NCI-H510A (cell line): ENCODE data around the gene ADGRA1.

ENCODE experiments used
- DNase-seq: peaks from one replicate; lab custom pipeline; 2025; lab: John Stamatoyannopoulos, UW

ADGRA1 gene

DNA sequence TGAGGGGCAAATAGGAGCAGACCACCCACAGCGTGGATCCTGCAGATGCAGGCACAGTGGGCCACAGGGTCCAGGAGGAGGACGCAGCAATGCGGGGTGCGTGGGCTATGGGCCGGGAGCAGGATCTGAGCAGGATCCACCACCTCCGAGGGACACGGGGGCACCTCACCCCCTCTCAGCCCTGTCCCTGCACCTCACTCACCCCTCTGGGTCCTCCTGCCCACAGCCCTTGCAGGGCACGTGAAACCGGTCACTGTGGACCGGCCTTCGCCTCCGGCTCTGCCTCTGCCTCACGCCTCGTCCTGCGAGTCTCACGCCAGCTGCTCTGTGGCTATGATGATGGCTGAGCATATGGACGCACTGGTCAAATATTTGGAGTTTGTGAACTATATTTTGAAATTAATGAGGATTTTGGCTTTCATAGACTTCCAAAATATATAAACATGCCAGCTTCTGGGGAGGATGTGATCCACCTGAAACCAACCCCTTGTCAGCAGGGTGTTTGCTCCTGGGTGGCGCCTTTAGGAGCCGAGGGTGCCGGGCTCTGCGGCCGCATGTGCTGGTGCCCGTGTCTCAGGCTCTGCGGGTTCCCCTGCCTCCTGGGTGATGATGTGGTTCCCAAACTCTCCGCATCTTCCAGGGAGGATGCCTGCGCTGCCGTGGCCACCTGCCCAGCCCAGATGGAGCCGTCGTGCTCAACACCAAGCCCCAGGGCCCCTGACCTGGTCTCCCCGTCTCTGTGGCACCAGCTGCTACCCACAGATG, 11.3 kb upstream of the ADGRA1 start:
- no peak for DNase-seq

DNA sequence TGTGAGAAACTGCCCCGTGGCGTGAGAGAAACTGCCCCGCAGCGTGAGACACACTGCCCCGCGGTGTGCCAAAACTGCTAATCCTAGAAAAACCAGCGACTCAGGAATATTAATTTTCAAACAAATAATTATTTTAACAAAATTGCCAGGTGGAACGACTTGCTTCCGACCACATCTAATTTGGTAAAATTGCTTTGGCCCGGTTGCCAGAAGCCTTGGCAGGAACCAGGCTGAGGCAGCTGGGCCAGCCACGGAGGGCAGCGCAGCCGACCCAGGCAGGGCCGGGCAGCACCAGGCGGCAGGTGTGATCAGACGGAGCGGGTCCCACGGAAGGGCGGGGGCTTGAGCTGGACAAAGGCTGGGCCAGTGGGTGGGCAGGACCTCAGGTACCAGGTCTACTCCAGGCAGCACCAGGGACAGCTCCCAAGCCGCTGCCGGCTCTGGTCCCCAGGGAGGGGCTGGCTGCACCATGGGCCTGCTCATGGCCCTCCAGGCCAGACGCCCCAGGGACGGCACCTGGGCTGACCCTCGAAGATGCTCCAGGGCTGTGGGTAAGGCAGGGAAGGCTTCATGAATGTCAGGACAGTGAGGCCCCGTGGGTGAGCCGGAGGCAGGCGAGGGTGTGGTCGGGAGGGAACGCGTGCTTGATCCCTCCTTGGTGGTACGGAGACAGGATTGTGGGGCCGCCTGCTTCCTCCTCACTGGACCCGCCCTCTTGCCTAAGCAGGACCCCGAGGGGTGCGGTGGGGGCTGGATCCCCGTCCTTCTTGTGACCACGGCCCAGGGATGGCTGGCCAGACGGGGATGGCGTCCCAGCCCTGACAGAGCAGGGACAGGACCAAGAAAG, 7.7 kb upstream of the ADGRA1 start:
- no peak for DNase-seq

DNA sequence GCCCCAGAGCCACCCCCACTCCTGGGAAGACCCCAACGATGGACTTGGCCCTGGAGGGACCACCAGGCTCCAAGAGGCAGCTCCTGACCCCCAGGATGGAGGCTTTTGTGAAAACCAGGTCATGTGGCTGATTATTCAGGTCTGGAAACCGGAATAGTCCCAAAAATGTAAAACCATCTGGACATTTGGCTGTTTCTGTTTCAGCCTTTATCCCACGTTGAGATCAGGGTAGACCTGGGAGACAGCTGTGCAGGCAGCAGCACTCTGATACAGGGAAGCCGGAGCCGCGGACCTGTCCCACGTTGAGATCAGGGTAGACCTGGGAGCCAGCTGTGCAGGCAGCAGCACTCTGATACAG, 7.1 kb upstream of the ADGRA1 start:
- DNase-seq: no peak

DNA sequence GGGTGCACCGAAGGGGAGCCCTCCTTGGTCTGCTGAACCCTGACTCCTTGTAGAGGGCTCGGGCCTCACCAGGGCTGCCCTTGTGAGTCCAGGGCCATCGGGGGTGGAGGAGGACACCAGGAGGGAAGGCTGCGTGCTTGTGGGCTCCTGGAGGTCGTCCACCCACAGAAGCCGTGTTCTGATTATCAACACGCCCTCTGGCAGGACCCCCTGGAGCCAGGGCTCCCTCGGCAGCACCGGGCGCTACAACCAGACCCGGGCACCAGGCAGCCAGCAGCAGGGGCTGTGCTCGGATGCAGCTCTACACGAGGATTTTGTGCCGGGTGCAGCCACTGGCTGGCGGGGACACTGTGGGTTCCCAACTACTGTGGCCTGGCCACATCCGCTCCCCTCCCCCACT, 6.1 kb upstream of the ADGRA1 start:
- DNase-seq: no peak

DNA sequence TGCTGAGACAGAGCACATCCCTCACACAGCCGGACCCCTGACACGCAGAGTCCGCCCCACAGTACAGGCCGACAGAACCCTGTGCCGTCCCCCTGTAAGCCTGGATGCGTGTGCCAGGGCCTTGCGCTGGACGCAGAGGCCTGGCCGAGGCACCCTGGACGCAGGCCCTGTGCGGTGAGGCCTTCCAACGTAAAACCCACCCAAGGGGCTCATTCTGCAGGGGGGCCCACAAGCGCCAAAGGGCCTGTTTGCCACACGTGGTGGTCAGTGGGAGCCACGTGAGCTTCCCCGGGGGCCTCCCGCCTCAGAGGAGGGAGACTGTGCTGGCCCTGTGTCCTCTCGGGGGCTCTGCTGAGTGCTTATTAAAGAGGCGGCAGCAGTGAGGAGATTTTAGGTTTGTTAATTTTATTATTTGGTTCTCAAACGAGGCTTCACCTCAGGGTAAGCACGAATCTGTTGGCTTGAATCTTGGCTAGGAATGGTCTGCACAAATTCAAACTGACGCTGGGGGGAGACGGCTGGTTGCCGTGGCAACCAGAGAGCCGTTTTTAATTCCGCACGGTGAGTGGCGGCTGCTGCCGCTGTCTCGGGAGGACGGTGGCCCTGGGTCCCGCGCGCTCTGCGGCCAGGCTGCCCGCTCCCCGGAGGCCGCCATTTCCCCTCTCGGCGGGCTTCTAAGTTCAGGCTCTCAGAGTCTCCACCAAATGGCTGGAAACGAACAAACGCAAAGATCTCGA, 4.9 kb upstream of the ADGRA1 start:
- DNase-seq: no peak

DNA sequence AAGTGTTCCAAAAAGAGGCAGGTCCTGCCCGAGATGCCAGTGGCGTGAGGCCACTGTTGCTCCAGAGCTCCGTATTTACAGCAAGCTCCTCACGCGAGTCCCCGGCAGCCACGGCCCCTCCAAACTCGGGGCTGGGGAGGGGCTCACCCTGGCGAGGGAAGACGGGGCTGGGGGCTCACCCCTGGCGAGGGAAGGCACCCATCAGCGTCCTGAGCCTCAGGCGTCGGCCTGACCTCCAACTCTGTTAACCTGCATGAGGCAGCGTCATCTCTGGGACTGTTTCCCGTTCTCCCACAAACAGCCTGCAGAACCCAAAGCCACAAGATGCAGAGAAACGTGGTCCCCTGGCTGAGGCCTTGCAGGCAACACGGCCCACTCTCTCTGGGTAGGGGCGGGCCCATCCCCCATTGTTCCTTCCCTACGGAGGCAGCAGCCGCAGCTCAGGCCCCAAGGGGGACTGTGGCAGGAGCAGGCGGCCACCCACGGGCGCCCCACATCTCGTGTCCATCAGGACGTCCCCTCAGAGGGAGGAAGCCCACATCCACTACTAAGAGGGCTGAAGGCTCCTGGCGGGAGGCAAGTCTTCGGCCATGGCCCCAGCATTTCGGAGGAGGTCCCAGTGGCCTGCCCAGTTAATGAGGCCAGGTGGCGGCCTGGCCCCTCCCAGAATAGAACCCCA, 4.2 kb upstream of the ADGRA1 start:
- DNase-seq: no peak

DNA sequence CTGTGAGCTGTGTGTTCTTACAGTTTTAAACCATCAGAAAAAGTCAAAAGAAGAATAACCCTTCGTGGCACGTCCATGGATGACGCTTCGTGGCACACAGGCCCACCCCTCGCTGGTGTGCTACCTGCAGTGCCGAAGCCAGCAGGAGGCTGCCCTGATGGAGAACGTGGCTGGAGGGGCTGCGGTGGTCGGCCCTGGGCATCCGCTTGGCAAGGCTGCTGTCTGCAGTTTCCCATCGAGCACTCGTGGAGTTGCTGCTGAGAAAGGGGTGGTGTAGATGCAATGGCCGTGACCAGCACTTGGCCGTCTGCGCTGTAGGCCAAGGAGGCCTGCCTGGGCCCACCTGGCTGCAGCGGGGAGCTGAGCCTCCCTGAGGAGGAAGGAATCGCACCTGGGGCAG, 3.2 kb upstream of the ADGRA1 start:
- no peak for DNase-seq

DNA sequence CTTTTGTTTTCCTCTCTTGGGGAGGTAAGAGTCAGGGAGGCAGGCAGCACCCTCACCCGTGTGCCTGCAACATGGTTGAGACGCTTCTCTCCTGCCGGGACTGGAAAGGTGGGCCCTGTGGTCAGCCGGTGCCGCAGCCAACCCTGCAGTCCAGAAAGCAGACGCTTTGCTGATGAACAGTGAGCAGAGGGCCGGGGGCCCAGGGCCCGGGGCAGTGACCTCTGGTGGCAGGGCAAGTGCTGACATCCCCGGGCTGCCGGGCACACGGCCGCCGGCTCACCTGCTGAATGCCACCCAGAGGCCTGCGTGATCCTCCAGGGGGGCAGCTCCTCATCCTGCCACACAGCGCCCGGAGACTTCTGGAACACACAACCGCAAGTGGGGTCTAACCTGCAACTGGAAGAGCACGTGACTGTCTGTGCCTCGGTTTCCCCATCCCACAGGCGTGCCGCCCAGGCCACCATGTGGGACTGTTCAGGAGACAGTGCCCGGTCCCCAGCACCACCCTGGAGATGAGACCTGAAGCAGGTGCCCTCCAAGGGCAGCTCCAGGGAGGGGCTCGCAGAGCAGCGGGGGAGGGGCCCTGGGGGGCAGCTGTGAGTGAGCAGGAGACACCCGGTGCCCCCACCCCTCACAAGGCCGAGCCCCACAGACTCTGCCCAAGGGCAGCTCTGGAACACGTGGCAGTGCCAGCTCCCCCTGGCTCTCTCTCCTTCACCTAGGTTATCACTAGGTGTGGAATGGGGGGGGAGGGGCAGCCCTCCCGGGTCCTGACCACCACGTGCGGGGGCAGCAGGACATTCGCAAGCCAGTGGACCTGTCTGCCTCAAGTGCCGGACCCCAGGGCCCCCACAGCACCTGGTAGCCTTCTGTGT, 2.2 kb upstream of the ADGRA1 start:
- no peak for DNase-seq

DNA sequence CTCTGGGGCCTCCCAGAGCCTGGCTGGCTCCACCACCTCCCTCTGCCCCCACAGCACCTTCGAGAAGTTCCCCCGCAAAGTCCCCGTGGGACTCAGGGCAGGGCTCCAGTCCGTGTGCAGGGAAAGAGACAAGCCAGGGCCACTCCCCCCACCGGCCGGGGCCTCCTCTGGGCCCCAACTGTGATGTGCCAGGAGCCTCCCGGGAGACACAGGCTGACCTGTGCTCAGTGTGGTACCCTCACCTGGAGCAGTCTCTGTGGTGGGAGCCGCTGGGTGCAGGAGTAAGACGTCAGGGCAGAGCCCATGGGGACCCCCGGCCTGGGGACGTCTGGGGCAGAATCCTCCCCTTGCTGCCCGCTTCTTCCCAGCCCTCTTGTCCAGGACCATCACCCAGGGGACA, 1.5 kb upstream of the ADGRA1 start:
- no peak for DNase-seq

DNA sequence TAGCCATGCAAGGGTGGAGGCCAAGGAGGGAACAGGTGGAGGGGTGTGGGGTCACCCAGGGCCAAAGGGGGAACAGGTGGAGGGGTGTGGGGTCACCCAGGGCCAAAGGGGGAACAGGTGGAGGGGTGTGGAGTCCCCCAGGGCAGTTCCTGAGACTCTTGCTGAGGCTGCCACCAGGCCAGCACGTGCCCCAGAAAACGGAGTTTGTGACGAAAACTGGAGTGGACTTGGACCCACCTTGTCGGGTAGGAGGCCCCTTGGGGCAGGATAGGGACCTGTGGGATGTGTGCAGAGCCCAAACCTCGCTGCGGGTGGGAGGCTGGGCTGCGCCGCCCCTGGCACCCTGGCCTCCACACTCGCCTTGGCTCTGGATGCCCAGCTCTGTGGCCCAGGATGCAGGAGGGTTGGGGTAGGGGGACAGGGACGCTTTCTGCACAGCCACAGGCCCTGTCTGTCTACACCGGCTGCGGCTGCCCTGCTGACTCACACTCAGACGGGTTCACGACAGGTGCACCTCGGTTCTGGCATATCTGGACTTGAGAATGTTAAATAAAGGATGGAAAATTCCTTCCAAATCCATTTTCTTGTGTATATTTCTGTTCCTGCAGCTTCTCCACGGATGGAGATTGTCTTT, 562 bp upstream of the ADGRA1 start:
- DNase-seq: no peak

DNA sequence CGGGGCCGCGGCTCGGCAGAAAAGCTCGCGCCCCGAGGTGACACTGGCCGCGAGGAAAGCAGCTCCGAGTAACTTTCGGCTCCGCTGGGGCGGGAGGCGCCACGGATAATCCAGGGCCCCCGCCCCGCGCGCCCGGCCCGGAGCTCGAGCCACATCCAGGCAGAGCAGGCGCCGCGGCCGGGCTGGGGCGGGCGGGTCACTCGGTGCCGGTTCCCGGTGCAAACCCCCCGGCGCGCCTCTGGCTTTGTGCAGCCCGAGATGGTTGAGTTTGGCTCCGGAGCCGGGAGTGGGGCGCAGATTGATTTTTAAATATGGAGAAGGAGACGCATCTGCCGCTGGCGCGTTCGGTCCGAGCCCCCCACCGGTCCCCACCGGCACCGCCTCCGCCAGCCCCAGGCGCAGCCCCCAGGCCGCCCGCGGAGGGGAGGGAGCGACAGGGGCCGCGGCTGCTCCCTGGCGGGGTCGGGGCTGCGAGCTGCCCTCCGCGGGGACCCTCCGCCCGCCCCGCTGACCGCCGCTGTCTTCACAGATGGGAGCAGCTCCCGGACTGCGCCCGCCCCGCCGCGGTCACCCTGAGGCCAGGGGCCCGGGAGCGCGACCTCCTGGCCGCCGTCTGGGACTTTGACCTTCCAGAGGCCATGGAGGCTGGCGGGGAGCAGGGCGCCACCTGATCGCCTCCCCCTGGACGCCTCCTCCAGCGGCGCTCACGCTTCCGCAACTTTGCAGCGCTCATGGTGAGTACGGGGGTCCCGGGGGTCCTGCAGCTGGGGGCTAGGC, 643 bp downstream of the ADGRA1 start:
- DNase-seq: no peak

DNA sequence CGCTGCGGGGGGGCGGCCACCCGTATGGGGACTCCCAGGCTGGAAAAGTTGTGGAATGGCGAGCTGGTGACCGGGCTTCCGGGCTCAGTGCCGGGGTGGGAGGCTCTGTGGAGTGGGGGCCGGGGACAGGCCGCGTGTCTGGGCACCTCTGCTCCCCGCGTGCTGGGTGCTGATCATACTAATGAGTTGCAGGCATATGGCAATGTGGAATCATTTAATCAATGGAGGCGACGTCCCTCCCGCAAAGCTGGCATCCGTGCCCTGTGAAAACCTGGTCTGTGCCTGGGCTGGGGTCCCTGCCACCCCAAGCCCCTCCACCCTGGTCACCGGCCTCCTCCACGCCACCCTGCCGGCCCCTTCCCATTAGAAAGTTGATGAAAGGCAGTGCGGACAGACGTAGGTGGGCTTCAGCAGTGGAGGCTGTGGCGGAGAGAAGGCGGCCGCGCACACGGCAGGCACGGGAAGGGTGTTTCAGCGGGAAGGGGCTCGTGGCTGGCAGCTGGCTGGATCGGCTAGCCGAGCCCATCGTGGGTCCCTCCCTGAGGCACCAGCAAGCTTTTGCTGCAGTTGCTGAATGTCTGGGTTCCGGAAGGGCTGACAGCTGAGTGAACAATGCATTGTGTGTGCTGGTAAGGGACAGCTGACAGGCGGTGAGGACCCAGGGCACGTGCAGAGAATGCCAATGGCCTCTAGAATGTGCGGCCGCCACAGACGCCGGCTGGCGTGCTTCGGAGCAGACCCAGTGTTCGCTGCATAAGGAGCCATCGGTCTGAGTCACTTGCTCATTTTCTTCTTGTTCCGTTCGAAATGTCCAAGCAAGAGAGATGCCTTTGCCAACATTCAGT, 1.5 kb downstream of the ADGRA1 start:
- DNase-seq: no peak

DNA sequence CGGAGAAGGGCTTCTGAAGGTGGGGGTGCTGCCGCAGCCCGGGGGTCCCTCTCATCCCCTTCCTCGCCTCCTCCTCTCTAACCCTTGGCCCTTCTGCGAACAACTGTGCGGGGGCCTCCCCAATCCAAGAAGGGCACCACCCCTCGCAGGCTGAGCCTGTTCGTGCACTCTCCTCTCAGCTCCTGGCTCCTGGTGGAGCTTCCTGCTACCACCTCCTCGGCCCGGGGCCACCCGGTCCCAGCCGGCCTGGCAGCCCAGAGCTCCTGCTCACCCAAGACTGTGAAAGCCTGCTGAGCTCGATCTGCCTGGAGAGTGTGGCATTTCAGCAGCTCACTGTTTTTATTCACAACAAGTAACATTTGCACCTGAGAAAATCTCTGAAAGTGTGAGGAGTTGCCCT, 2.4 kb downstream of the ADGRA1 start:
- no peak for DNase-seq

DNA sequence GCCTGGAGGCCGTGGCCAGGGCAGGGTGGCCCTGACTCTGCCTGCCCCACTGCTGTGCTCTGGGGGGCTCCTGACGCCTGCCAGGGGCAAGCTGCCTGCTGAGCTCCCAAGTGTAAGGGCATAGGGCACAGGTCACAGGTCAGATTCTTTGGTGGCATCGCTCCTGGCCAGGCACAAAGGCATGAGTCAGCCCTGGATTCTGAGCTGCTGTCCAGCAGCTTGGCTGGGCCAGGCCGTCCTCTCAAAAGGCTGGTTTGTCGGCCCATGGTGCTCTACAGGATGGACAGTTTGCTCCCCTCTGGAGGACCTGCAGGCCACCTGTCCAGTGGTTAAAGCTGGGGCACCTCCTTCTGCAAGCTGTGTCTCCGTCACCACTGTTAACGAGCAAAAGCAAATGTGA, 2.9 kb downstream of the ADGRA1 start:
- no peak for DNase-seq

DNA sequence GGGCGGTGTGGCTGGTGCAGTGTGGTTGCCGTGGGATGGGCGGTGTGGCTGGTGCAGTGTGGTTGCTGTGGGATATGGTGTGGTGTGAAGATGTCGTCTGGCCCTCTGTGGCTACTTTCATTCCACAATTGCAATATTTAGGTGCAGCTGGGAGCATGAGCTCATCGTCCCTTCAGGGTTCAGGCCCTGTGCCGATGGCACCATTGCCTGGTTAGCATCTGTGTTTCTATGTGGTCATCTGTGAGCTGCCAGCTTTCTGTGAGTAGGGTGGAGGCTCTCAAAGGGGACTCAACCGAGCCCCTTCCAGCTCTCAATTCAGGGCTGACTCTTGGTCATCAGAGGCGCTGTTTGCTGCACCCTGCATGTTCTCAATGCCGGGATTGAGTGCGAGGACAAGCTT, 3.6 kb downstream of the ADGRA1 start:
- DNase-seq: no peak

DNA sequence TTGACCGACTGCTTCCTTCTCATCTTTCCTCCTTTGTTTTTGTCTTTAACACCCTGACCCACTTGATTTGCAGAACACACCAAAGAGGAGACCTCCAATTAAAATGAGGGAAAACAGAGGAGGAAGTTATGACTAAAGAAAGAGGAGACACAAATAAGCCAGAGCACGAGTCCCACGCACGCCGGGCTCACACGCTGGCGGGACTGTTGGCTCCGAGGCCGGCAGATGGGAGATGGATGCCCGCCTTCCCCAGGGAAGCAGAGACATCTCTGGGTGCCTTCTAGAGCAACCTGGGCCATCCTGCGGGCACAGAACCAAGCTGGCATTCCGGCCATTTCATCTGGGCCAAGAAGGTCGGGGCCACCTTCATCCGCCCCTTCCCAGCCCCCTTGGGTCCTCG, 5.6 kb downstream of the ADGRA1 start:
- DNase-seq: no peak

DNA sequence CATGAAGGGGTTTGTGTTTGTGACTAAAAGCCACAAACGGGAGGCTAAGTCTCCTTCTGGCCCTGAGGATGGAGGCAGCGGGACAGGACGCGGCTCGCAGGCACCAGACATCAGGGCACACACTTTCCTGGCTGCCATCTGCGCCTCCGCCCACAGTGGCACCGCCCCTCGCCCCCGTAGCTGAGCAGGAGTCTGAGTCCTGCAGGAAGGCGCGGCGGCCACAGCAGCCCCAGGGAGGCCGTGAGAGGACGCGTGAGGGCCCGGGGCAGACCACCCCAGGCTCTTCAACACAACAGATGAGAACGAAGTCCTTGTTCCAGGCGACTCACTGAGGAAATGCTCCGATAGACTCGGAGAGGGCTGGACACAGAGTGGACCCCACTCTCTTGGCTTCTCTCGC, 6.6 kb downstream of the ADGRA1 start:
- DNase-seq: no peak

DNA sequence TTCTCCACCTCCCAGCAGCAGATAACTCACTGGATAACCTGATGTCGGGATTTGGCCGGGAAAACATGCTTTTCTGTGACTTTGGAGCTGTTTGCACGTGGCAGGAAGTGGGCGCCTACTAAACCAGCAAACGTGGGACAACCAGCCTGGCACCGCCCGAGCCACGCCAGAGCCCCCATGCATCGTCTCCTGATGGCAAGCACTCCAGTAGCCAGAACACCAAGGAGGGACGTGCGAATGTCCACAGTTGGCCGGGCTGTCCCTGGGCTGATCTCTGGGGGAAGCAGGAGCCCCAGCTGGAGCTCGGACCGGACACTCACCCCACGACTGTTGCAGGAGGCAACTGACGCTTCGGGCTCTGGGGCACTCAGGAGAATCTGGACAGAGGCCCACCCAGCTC, 7.1 kb downstream of the ADGRA1 start:
- DNase-seq: no peak

DNA sequence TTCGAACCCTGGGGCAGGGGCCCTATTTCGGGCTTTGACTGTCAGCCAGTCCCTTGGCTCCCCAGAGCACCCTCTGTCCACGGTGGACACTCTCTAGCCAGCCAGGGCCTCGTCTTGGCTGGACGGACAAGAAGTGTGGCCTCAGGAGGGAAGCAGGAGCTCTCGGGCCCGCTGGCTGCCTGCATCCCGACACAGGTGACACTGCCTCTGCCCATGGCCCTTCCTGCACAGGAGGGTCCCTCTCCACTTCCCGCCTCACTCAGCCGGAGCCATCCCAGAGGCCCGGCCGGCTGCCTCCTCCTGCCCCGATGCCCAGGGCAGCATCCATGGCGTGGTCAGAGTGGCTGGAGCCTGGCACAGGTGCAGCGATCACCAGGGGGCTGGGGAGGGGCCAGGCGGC, 7.9 kb downstream of the ADGRA1 start:
- no peak for DNase-seq
